GM12872 (cell line): ENCODE measurements around the gene ARL4D.

ENCODE experiments used
- CTCF ChIP-seq: IDR thresholded peaks from 3 replicates; pipeline ENCODE4 v1.5.1; 2011; ENCODE audit warnings: low read depth, mild to moderate bottlenecking, low read length, moderate library complexity; ENCODE audit not compliant: insufficient read depth

Gene ARL4D

GRCh38 chr17:43389046-43389947 lies 9.5 kb upstream of the ARL4D start:
- peak; percentile 92 for TF ChIP-seq CTCF

GRCh38 chr17:43392397-43392796 lies 6.4 kb upstream of the ARL4D start:
- no peak for TF ChIP-seq CTCF

GRCh38 chr17:43393944-43394482 lies 4.8 kb upstream of the ARL4D start:
- peak; percentile 82 for TF ChIP-seq CTCF

GRCh38 chr17:43395165-43395564 lies 3.6 kb upstream of the ARL4D start:
- TF ChIP-seq CTCF, result no peak

GRCh38 chr17:43396491-43397060 lies 2.2 kb upstream of the ARL4D start:
- no peak for TF ChIP-seq CTCF

- no peak for TF ChIP-seq CTCF
These were observed 1.1 kb downstream of the ARL4D start for GRCh38 chr17:43399839-43400328.

- no peak for TF ChIP-seq CTCF
These were observed 2.3 kb downstream of the ARL4D start for GRCh38 chr17:43400943-43401717.
